GM21619 (cell line): ENCODE measurements around the gene UCN2.

Experiments
- ATAC-seq: cut with Tn5 transposase; IDR thresholded peaks from one replicate; pipeline ENCODE4 v1.9.1; 2021; ENCODE audit not compliant: unreplicated experiment

Gene UCN2

GRCh38 chr3:48591886-48592518 lies 28.4 kb upstream of the UCN2 start:
- no peak for ATAC-seq

DNA sequence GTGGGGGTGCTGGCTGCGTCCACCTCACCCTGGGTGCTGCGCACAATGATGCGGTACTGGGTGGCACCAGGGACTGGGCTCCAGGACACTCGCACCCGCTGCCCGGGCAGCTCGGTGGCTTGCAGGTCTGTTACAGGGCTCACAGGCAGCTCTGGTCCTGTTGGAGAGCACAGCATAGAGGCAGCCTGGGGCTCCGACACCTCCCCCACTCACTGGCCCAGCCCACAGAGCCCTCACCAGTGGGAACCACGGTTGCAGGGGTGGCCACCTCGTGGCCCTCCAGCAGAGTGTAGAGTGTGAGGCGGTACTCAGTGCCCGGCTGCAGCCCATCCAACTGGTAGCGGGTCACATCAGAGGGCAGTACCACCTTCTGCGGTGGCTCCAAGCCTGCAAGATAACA lies 27.9 kb upstream of the UCN2 start:
- no peak for ATAC-seq

- ATAC-seq = no peak
Measured at GRCh38 chr3:48588230-48588629, 24.6 kb upstream of the UCN2 start.

- ATAC-seq = no peak
Measured at GRCh38 chr3:48587686-48588085, 24.1 kb upstream of the UCN2 start.

GRCh38 chr3:48585411-48585810 lies 21.8 kb upstream of the UCN2 start:
- no peak for ATAC-seq

- ATAC-seq = no peak
Measured at GRCh38 chr3:48584836-48585235, 21.3 kb upstream of the UCN2 start.

DNA sequence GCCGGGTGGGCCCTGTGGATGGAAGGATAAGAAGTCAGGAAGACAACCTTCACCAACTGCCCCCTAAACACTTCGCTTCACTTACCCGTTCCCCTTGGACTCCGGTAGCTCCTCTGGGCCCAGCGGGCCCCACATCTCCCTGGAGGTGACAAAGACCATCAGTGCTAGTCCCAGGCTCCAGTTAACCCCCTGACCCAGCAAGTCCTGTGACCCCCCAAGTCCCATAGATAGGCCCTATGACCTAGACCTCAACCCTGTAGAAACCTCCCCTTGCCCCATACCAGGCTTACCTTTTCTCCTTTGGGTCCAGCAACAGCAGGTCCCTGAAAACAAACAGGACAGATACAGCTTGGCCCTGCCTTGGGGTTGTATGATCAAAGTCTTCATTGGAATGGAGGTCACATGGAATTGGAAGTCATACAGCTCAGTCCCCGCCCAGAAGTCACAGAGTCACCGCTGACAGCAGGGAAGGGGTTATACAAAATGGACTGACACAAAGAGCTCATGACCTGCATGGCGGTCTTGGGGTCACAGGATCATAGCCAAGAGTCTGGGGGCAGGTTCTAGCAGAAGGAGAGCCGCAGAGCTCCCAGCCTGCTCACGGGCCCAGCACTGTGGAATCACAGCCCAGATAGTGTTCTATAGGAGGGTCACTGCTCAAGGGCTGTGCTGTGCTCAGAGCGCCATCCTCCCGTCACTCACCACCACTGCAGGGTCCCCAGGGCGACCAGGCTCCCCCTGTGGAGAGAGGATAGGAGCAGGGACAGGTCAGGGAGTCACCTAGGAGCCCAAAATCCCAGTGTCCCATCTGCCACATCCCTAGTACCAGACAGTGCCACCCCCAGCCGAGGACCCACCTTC lies 18.3 kb upstream of the UCN2 start:
- ATAC-seq = no peak

DNA sequence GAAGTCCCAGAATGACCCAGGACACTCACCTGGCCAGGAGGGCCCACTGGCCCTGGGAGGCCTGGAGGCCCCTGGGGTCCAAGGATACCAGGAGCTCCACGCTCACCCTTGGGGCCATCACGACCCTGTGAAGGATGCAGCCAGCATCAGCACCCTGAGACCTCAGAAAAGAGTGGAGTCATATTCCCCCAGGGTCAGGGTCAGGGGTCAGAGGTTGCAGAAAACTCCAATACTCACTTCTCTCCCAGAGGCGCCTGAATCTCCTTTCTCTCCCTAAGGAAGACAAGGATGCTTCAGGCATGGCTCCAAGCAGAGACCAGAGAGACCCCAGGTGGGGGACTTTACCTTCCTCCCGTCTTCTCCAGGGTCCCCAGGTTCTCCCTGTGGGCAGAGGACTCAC lies 13.1 kb upstream of the UCN2 start:
- no peak for ATAC-seq

GRCh38 chr3:48575366-48575765 lies 11.8 kb upstream of the UCN2 start:
- ATAC-seq = no peak

- ATAC-seq = no peak
Measured at GRCh38 chr3:48573973-48574585, 10.5 kb upstream of the UCN2 start.

DNA sequence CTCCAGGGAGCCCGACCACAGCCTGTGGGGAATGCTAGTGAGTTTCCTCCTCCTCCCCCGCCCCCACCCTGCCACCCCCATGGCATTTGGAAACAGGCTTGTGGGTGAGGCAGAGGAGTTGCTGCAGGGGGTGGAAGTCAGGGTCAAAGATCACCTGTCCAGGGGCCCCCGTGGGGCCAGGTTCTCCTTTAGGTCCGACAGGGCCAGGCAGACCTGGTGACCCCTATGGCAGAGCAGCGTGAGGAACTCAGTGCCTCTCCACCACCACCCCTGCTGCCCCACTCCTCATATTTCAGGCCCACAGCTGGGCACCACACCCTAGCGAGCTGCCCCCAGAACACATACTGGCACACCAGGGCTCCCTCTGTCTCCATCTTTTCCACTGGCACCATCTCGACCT lies 8.9 kb upstream of the UCN2 start:
- no peak for ATAC-seq

- ATAC-seq = no peak
Measured at GRCh38 chr3:48571938-48572337, 8.4 kb upstream of the UCN2 start.

- ATAC-seq = no peak
Measured at GRCh38 chr3:48569808-48570450, 6.3 kb upstream of the UCN2 start.

DNA sequence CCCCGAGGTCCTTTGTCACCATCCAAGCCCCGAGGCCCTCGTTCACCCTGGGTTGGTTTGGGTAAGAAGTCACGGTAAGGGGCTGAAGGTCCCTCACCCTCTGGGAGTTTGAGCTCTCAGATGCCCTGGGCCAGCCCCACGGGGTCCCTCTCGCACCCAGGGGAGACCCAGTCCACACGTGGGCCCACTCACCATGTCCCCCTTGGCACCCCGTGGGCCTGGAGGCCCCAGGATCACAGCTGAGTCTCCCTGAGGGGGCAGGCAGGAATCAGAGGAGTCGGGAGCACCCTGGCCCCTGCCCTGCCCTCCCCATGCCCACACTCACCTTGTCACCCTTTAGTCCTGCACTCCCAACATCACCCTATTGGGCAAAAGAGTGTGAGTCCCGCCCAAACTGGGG lies 5.8 kb upstream of the UCN2 start:
- ATAC-seq = no peak

- no peak for ATAC-seq
Measured at GRCh38 chr3:48568476-48568875, 4.9 kb upstream of the UCN2 start.

DNA sequence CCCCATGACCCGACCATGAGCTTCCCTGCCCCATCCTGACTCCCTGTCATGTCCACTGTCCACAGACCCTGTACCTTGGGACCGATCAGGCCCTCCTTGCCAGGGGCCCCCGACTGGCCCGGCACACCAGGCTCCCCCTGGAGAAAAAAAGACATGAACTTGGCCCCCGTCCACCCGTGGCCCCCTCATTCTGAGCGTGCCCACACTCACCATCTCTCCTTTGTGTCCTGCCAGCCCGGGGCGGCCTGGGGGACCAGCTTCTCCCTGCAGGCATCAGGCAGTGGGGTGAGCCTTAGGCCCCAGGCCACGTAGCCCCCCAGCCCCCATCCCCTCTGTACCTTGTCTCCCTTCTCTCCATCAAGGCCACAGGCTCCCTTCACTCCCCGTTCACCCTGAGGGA lies 3.9 kb upstream of the UCN2 start:
- ATAC-seq = no peak

DNA sequence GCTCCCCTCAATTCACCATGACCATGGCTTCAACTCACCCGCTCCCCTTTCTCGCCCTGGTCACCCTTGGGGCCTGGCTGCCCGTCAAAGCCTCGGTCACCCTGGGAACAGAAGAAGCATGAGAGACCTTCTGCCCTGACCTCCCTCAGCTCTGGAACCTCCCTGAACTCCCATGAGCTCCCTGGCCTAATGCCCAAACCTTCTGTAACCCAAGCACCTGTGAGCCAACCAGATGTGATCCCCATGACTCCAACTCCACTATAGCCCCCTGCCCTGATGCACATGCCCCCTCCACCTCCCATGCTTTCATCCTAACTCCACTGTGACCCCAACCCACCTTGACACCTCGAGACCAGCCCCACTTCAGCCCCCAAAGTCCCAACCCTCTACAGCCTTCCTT lies 3.5 kb upstream of the UCN2 start:
- ATAC-seq = no peak

DNA sequence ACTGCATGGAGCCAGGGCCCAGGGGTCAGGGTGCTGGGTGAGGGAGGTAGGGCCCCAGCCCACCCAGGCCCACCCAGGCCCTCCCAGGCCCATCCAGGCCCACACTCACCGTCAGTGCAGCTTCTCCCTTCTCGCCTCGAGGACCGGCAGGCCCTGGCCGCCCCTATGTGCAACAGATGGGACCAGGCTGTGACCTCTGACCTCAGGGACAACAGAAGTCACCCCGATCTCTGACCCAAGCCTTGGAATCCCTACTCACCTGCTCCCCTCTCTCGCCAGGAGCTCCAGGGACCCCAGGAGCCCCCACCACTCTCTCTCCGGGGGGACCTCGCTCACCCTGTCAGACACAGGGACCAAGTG lies 2.8 kb upstream of the UCN2 start:
- ATAC-seq = no peak

DNA sequence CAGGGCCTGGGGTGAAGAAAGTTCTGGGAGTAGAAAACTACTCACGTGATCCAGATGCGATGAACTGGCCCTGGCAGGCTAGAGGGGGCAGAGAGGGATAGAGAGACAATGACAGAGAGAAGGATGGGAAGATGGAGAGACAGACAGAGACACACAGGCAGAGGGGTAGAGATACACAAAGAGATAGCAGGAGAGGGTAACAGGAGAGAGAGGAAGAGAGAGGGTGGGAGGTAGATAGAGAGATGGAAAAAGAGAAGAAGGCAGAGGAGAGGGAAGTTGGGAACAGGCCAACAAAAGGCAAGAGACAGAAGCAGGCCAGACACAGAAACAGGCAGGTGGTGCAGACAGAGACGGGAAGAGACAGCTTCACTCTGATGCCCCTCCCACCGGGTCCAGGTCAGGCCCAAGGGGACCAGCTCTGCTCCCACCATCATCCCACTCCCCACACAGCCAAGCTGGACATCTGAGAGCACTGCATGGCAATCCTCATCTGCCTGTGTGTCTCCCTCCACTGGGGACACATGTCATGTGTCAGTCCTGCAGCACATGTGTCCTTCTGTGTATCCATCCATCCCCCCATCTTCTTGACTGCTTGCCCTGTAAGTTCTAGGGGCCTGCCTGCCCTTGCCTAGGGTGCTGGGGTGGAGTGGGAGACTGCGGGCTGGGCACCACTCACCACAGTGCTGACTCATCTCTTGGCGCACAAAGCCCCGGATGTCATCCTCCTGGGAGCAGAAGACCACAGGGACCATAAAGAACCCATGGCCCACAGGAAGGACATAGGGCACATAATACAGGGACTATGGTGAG lies 2.2 kb upstream of the UCN2 start:
- ATAC-seq = no peak

DNA sequence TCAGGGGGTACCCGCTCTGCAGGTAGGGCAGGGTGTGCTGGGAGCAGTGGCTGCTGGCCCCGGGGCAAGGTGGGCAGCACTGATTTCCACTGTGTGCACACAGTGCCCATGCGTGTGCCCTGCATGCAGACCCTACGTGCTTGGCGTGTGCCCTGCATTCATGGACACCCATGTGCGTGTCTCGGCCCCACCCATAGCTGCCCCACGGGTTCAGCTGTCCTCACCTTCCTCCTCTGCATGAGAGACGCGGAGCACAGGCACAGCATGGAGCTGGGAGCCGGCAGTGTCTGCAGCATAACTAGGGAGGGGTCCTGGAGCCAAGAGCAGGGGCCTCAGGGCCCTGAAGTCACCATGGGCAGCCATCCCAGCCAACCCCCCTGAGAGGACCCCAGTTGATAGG lies 1.6 kb upstream of the UCN2 start:
- no peak for ATAC-seq

GRCh38 chr3:48564667-48565066 lies 1.1 kb upstream of the UCN2 start:
- ATAC-seq = no peak
